Mesendoderm (in vitro differentiated cells): ENCODE measurements around the gene TCF21.

Experiments
- DNase-seq: peaks from one replicate; pipeline ENCODE4 v3.0.0; 2013
- H2AK5ac ChIP-seq: 2 replicates; pipeline ENCODE4 v1.6.1; 2013; ENCODE audit warnings: low read length, inconsistent platforms
- H2BK120ac ChIP-seq: 2 replicates; pipeline ENCODE4 v1.6.1; 2013; ENCODE audit warnings: low read depth, mild to moderate bottlenecking, low read length, moderate library complexity, mixed read lengths
- H2BK15ac ChIP-seq: replicated peaks from 2 replicates; pipeline ENCODE4 v1.6.1; 2013; ENCODE audit warnings: low read depth, mild to moderate bottlenecking, moderate library complexity
- H2BK5ac ChIP-seq: 2 replicates; pipeline ENCODE4 v1.6.1; 2013; ENCODE audit warnings: low read length, inconsistent platforms
- H3K18ac ChIP-seq: 2 replicates; pipeline ENCODE4 v1.6.1; 2013; ENCODE audit warnings: mild to moderate bottlenecking, low read length, mixed read lengths
- H3K23ac ChIP-seq: one replicate; pipeline ENCODE4 v1.6.1; 2013; ENCODE audit warnings: low read length
- H3K27ac ChIP-seq: 2 replicates; pipeline ENCODE4 v1.5.1; 2013; ENCODE audit warnings: low read depth, mild to moderate bottlenecking, inconsistent platforms, low read length, moderate library complexity
- H3K27me3 ChIP-seq: 2 replicates; pipeline ENCODE4 v1.6.1; 2013; ENCODE audit warnings: low read length, control low read depth, mild to moderate bottlenecking, inconsistent platforms; ENCODE audit not compliant: insufficient read depth, poor library complexity
- H3K36me3 ChIP-seq: 2 replicates; pipeline ENCODE4 v1.6.1; 2013; ENCODE audit warnings: low read length, inconsistent platforms; ENCODE audit not compliant: control insufficient read depth, insufficient read depth
- H3K4ac ChIP-seq: one replicate; pipeline ENCODE4 v1.6.1; 2013; ENCODE audit warnings: low read depth, mild to moderate bottlenecking, low read length, moderate library complexity
- H3K4me1 ChIP-seq: 2 replicates; pipeline ENCODE4 v1.6.1; 2013; ENCODE audit warnings: low read depth, low read length, inconsistent platforms; ENCODE audit not compliant: control insufficient read depth
- H3K4me2 ChIP-seq: 2 replicates; pipeline ENCODE4 v1.6.1; 2013; ENCODE audit warnings: low read length
- H3K4me3 ChIP-seq: 2 replicates; pipeline ENCODE4 v1.5.1; 2013; ENCODE audit warnings: mild to moderate bottlenecking, low read length
- H3K56ac ChIP-seq: one replicate; pipeline ENCODE4 v1.6.1; 2013; ENCODE audit warnings: low read length
- H3K79me1 ChIP-seq: 2 replicates; pipeline ENCODE4 v1.6.1; 2013; ENCODE audit warnings: low read length, inconsistent platforms
- H3K79me2 ChIP-seq: 2 replicates; pipeline ENCODE4 v1.6.1; 2013; ENCODE audit warnings: mild to moderate bottlenecking, low read length; ENCODE audit not compliant: control insufficient read depth, insufficient read depth
- H3K9ac ChIP-seq: 2 replicates; pipeline ENCODE4 v1.6.1; 2013; ENCODE audit warnings: low read length, inconsistent platforms
- H4K5ac ChIP-seq: one replicate; pipeline ENCODE4 v1.6.1; 2013; ENCODE audit warnings: low read length
- H4K8ac ChIP-seq: one replicate; pipeline ENCODE4 v1.6.1; 2013; ENCODE audit warnings: low read depth, mild to moderate bottlenecking, control low read depth, low read length, moderate library complexity
- WGBS: extraction: QIAGEN DNeasy Blood & Tissue Kit; methylation state at CpG from one replicate; pipeline ENCODE4 v1.1.7; 2013; ENCODE audit warnings: low lambda C conversion rate, missing lambda C conversion rate; ENCODE audit not compliant: insufficient coverage; ENCODE audit errors: extremely low coverage; 5-methylcytosine and 5-hydroxymethylcytosine counted together

The TCF21 gene

GRCh38 chr6:133880006-133880405, 8.9 kb upstream of the TCF21 start:
- Histone ChIP-seq H2BK5ac (no peak overlapping the region), H3K4me3 (no peak overlapping the region), H3K79me2 (no peaks in the 10 kb centered on the region), H3K4ac (no peak overlapping the region), H3K9ac (no peak overlapping the region), H4K5ac (no peak overlapping the region), H3K18ac (no peak overlapping the region), H3K27ac (no peak overlapping the region), H3K4me2 (no peak overlapping the region), H3K79me1 (no peaks in the 10 kb centered on the region), H2BK15ac (no peak overlapping the region), H3K27me3 (no peaks in the 10 kb centered on the region), H3K4me1 (no peaks in the 10 kb centered on the region), H2BK120ac (no peak overlapping the region), H3K23ac (no peak overlapping the region), H3K56ac (no peak overlapping the region), H3K36me3 (no peaks in the 10 kb centered on the region), H2AK5ac (no peak overlapping the region), H4K8ac (no peak overlapping the region)
- DNase-seq, result no peak

GRCh38 chr6:133880896-133881295, 8.0 kb upstream of the TCF21 start:
- H4K8ac ChIP-seq, result no peak overlapping the region
- WGBS, result no CpG with 5 or more reads among the region's 2 CpGs
- H3K4me1 ChIP-seq, result no peaks in the 10 kb centered on the region
- H3K79me1 ChIP-seq, result no peaks in the 10 kb centered on the region
- no peak overlapping the region for H3K4me3 ChIP-seq
- H3K9ac ChIP-seq, result no peak overlapping the region
- no peak overlapping the region for H3K23ac ChIP-seq
- no peak for DNase-seq
- H3K79me2 ChIP-seq, result no peaks in the 10 kb centered on the region
- H3K36me3 ChIP-seq, result no peaks in the 10 kb centered on the region
- H3K56ac ChIP-seq, result no peak overlapping the region
- H3K4ac ChIP-seq, result no peak overlapping the region
- H2BK120ac ChIP-seq, result no peak overlapping the region
- H3K4me2 ChIP-seq, result no peak overlapping the region
- H2AK5ac ChIP-seq, result no peak overlapping the region
- no peak overlapping the region for H3K27ac ChIP-seq
- H4K5ac ChIP-seq, result no peak overlapping the region
- H3K18ac ChIP-seq, result no peak overlapping the region
- no peak overlapping the region for H2BK5ac ChIP-seq
- H3K27me3 ChIP-seq, result no peaks in the 10 kb centered on the region
- no peak overlapping the region for H2BK15ac ChIP-seq

GRCh38 chr6:133886104-133886775, 2.7 kb upstream of the TCF21 start:
- Histone ChIP-seq H2BK15ac (no peak overlapping the region), H3K4me1 (no peaks in the 10 kb centered on the region), H3K23ac (no peak overlapping the region), H2BK120ac (no peak overlapping the region), H4K5ac (no peak overlapping the region), H2AK5ac (no peak overlapping the region), H4K8ac (no peak overlapping the region), H3K36me3 (no peaks in the 10 kb centered on the region), H3K27me3 (peaks cover 4% of the 10 kb centered on the region), H2BK5ac (no peak overlapping the region), H3K4me3 (no peak overlapping the region), H3K4me2 (no peak overlapping the region), H3K56ac (no peak overlapping the region), H3K79me1 (no peaks in the 10 kb centered on the region), H3K18ac (no peak overlapping the region), H3K27ac (no peak overlapping the region), H3K9ac (no peak overlapping the region), H3K79me2 (no peaks in the 10 kb centered on the region), H3K4ac (no peak overlapping the region)
- WGBS, result no CpG with 5 or more reads among the region's 2 CpGs
- no peak for DNase-seq

GRCh38 chr6:133887156-133887879, 1.6 kb upstream of the TCF21 start:
- Histone ChIP-seq H3K4ac (no peak overlapping the region), H3K27me3 (peaks cover 4% of the 10 kb centered on the region), H3K56ac (no peak overlapping the region), H3K4me3 (no peak overlapping the region), H3K4me2 (no peak overlapping the region), H2BK5ac (no peak overlapping the region), H3K4me1 (no peaks in the 10 kb centered on the region), H3K23ac (no peak overlapping the region), H3K18ac (no peak overlapping the region), H3K79me2 (no peaks in the 10 kb centered on the region), H2BK120ac (no peak overlapping the region), H2AK5ac (no peak overlapping the region), H4K5ac (no peak overlapping the region), H3K79me1 (no peaks in the 10 kb centered on the region), H3K9ac (no peak overlapping the region), H4K8ac (no peak overlapping the region), H3K27ac (no peak overlapping the region), H3K36me3 (no peaks in the 10 kb centered on the region), H2BK15ac (no peak overlapping the region)
- no CpG with 5 or more reads among the region's 4 CpGs for WGBS
- no peak for DNase-seq

- Histone ChIP-seq H4K8ac (no peak overlapping the region), H3K4me3 (no peak overlapping the region), H3K18ac (no peak overlapping the region), H3K36me3 (no peaks in the 10 kb centered on the region), H2AK5ac (no peak overlapping the region), H3K9ac (no peak overlapping the region), H3K27ac (no peak overlapping the region), H2BK5ac (no peak overlapping the region), H3K4me1 (no peaks in the 10 kb centered on the region), H3K23ac (no peak overlapping the region), H3K27me3 (peaks cover 9% of the 10 kb centered on the region), H4K5ac (no peak overlapping the region), H3K4me2 (no peak overlapping the region), H2BK15ac (no peak overlapping the region), H2BK120ac (no peak overlapping the region), H3K79me2 (no peaks in the 10 kb centered on the region), H3K56ac (no peak overlapping the region), H3K79me1 (no peaks in the 10 kb centered on the region), H3K4ac (no peak overlapping the region)
- WGBS, result no CpG with 5 or more reads among the region's 1 CpG
- DNase-seq, result no peak
Measured at GRCh38 chr6:133887880-133888230, 1.1 kb upstream of the TCF21 start.
